ENCODE results near the gene HJV. TPM values are rescaled to one million over a fixed set of nuclear protein-coding genes. Genes with fewer than 3 reads are reported as not detected.
A peak's percentile ranks its signal among the peaks of the same experiment; 100 is the strongest.

HJV gene
- total and polyA plus RNA-seq, 2 of the 13 experiments (the other 11 are each of a cell fraction or from before 2014, with no cell fraction given), result 0.18 TPM; not detected in 1

DNA sequence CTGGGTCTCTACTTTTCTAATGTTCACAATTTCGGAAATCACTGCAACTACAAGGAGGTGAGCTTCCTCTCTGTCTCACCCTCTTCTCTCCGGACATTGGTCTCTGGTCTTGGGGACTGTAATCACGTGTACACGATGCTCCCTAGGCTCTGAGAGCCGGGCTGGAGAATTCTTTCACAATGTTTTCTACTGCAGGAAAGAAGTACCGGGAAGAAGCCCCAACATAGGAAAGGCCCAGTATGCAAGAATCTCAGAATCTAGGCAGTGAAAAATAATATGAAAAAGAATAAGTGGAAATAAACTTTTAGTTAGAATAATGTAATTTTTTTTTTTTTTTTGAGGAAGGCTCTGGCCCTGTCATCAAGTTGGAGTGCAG lies 13.5 kb upstream of the HJV start (continued):
- TF ChIP-seq ZNF557 (CRISPR knock-in tag; IDR thresholded peaks at IDR 0.05), result 0 out of 2 replicates have a peak, but pooled peaks have one; percentile 11
- peak; percentile 61 for TF ChIP-seq CEBPG (CRISPR knock-in tag; IDR thresholded peaks at IDR 0.05)
- no peak for TF ChIP-seq ZNF468 (CRISPR knock-in tag; IDR thresholded peaks at IDR 0.05)
- TF ChIP-seq, protein P1, sequence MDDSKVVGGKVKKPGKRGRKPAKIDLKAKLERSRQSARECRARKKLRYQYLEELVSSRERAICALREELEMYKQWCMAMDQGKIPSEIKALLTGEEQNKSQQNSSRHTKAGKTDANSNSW (CRISPR knock-in tag; IDR thresholded peaks at IDR 0.05; ENCODE audit: borderline replicate concordance), result no peak
- TF ChIP-seq, protein P2, sequence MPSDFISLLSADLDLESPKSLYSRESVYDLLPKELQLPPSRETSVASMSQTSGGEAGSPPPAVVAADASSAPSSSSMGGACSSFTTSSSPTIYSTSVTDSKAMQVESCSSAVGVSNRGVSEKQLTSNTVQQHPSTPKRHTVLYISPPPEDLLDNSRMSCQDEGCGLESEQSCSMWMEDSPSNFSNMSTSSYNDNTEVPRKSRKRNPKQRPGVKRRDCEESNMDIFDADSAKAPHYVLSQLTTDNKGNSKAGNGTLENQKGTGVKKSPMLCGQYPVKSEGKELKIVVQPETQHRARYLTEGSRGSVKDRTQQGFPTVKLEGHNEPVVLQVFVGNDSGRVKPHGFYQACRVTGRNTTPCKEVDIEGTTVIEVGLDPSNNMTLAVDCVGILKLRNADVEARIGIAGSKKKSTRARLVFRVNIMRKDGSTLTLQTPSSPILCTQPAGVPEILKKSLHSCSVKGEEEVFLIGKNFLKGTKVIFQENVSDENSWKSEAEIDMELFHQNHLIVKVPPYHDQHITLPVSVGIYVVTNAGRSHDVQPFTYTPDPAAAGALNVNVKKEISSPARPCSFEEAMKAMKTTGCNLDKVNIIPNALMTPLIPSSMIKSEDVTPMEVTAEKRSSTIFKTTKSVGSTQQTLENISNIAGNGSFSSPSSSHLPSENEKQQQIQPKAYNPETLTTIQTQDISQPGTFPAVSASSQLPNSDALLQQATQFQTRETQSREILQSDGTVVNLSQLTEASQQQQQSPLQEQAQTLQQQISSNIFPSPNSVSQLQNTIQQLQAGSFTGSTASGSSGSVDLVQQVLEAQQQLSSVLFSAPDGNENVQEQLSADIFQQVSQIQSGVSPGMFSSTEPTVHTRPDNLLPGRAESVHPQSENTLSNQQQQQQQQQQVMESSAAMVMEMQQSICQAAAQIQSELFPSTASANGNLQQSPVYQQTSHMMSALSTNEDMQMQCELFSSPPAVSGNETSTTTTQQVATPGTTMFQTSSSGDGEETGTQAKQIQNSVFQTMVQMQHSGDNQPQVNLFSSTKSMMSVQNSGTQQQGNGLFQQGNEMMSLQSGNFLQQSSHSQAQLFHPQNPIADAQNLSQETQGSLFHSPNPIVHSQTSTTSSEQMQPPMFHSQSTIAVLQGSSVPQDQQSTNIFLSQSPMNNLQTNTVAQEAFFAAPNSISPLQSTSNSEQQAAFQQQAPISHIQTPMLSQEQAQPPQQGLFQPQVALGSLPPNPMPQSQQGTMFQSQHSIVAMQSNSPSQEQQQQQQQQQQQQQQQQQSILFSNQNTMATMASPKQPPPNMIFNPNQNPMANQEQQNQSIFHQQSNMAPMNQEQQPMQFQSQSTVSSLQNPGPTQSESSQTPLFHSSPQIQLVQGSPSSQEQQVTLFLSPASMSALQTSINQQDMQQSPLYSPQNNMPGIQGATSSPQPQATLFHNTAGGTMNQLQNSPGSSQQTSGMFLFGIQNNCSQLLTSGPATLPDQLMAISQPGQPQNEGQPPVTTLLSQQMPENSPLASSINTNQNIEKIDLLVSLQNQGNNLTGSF (CRISPR knock-in tag; IDR thresholded peaks at IDR 0.05), result 0 out of 2 replicates have a peak, but pooled peaks have one; percentile 13
- TF ChIP-seq, protein P3, sequence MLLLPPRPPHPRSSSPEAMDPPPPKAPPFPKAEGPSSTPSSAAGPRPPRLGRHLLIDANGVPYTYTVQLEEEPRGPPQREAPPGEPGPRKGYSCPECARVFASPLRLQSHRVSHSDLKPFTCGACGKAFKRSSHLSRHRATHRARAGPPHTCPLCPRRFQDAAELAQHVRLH (CRISPR knock-in tag; IDR thresholded peaks at IDR 0.05; ENCODE audit: borderline replicate concordance, low read depth), result 0 out of 2 replicates have a peak, but pooled peaks have one; percentile 9
- no peak for TF ChIP-seq SPEN (CRISPR knock-in tag; IDR thresholded peaks at IDR 0.05; ENCODE audit: low read depth)
- TF ChIP-seq, protein P4, sequence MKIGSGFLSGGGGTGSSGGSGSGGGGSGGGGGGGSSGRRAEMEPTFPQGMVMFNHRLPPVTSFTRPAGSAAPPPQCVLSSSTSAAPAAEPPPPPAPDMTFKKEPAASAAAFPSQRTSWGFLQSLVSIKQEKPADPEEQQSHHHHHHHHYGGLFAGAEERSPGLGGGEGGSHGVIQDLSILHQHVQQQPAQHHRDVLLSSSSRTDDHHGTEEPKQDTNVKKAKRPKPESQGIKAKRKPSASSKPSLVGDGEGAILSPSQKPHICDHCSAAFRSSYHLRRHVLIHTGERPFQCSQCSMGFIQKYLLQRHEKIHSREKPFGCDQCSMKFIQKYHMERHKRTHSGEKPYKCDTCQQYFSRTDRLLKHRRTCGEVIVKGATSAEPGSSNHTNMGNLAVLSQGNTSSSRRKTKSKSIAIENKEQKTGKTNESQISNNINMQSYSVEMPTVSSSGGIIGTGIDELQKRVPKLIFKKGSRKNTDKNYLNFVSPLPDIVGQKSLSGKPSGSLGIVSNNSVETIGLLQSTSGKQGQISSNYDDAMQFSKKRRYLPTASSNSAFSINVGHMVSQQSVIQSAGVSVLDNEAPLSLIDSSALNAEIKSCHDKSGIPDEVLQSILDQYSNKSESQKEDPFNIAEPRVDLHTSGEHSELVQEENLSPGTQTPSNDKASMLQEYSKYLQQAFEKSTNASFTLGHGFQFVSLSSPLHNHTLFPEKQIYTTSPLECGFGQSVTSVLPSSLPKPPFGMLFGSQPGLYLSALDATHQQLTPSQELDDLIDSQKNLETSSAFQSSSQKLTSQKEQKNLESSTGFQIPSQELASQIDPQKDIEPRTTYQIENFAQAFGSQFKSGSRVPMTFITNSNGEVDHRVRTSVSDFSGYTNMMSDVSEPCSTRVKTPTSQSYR (CRISPR knock-in tag; IDR thresholded peaks at IDR 0.05; ENCODE audit: borderline replicate concordance), result no peak
- TF ChIP-seq, protein P5, sequence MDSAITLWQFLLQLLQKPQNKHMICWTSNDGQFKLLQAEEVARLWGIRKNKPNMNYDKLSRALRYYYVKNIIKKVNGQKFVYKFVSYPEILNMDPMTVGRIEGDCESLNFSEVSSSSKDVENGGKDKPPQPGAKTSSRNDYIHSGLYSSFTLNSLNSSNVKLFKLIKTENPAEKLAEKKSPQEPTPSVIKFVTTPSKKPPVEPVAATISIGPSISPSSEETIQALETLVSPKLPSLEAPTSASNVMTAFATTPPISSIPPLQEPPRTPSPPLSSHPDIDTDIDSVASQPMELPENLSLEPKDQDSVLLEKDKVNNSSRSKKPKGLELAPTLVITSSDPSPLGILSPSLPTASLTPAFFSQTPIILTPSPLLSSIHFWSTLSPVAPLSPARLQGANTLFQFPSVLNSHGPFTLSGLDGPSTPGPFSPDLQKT (CRISPR knock-in tag; IDR thresholded peaks at IDR 0.05; ENCODE audit: borderline replicate concordance), result no peak
- no peak for TF ChIP-seq ZBTB1 (CRISPR knock-in tag; IDR thresholded peaks at IDR 0.05; ENCODE audit: borderline replicate concordance)
- peak; percentile 71 for TF ChIP-seq HNF4A (CRISPR knock-in tag; IDR thresholded peaks at IDR 0.05)
- no peak for TF ChIP-seq NFE2 (CRISPR knock-in tag; IDR thresholded peaks at IDR 0.05)
- no peak for TF ChIP-seq ZNF816 (CRISPR knock-in tag; IDR thresholded peaks at IDR 0.05; ENCODE audit: borderline replicate concordance)
- TF ChIP-seq GATAD2A (CRISPR knock-in tag; IDR thresholded peaks at IDR 0.05), result 0 out of 2 replicates have a peak, but pooled peaks have one; percentile 39
- no peak for TF ChIP-seq ZMYM2 (CRISPR knock-in tag; IDR thresholded peaks at IDR 0.05)
- TF ChIP-seq SIN3B (IDR thresholded peaks at IDR 0.05; ENCODE audit: low read length), result no peak
- TF ChIP-seq, protein P6, sequence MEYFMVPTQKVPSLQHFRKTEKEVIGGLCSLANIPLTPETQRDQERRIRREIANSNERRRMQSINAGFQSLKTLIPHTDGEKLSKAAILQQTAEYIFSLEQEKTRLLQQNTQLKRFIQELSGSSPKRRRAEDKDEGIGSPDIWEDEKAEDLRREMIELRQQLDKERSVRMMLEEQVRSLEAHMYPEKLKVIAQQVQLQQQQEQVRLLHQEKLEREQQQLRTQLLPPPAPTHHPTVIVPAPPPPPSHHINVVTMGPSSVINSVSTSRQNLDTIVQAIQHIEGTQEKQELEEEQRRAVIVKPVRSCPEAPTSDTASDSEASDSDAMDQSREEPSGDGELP (IDR thresholded peaks at IDR 0.05; ENCODE audit: borderline replicate concordance, low read depth), result no peak
- 0 out of 2 replicates have a peak, but pooled peaks have one; percentile 40 for TF ChIP-seq KDM5A (IDR thresholded peaks at IDR 0.05; ENCODE audit: borderline replicate concordance, low read length)
- TF ChIP-seq, protein P7, sequence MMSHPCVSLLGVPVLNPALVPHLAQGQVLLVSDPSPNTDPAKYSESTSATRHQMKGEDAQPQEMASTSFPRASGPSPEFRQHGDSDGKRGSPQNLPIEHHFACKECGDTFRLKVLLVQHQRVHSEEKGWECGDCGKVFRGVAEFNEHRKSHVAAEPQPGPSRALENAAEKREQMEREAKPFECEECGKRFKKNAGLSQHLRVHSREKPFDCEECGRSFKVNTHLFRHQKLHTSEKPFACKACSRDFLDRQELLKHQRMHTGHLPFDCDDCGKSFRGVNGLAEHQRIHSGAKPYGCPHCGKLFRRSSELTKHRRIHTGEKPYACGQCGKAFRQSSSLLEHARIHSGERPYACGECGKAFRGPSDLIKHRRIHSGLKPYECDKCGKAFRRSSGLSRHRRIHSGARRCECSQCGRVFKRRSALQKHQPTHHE (CRISPR knock-in tag; IDR thresholded peaks at IDR 0.05; ENCODE audit: borderline replicate concordance), result no peak
